Natural killer cell (primary cell): ENCODE measurements around the gene FAM131C. TPM values are rescaled to one million over a fixed set of nuclear protein-coding genes. Genes with fewer than 3 reads are reported as not detected.

Experiments
- ATAC-seq, 3 donors: fragments of 150-1000 bp in 2 of 3; fragments of 200-7000 bp in 1 of 3; cut with Tn5 transposase; 1 replicate in 1 of 3; 2 replicates in 2 of 3; pipeline ENCODE4 v1.10.0; 2021; ENCODE audit warnings: mild to moderate bottlenecking in 2 of 3, moderate library complexity in 2 of 3
- DNase-seq, 2 donors: peaks; one replicate each; pipeline versions ENCODE4 v3.0.0 to v3.0.0-alpha.2; 2013 to 2021; ENCODE audit warnings: mixed read lengths in 1 of 2
- H3K27ac ChIP-seq: one replicate; pipeline ENCODE4 v1.5.1; 2013; ENCODE audit warnings: mild to moderate bottlenecking, low read length
- H3K27me3 ChIP-seq: one replicate; pipeline ENCODE4 v1.6.1; 2013; ENCODE audit warnings: low read length; ENCODE audit not compliant: control insufficient read depth, insufficient read depth
- H3K36me3 ChIP-seq: one replicate; pipeline ENCODE4 v1.6.1; 2013; ENCODE audit warnings: low read length; ENCODE audit not compliant: control insufficient read depth, insufficient read depth
- H3K4me1 ChIP-seq: one replicate; pipeline ENCODE4 v1.6.1; 2013; ENCODE audit warnings: low read length; ENCODE audit not compliant: control insufficient read depth, insufficient read depth
- H3K4me3 ChIP-seq: one replicate; pipeline ENCODE4 v1.5.1; 2013; ENCODE audit warnings: low read length
- H3K9me3 ChIP-seq: one replicate; pipeline ENCODE4 v1.6.1; 2013; ENCODE audit warnings: low read length; ENCODE audit not compliant: control insufficient read depth, insufficient read depth
- H3K27ac Mint-ChIP-seq, 2 donors: one replicate each; pipeline ENCODE4 v1.8.0; 2022; ENCODE audit warnings: mild to moderate bottlenecking in 2 of 2, mixed read lengths in 2 of 2, moderate library complexity in 1 of 2
- H3K27me3 Mint-ChIP-seq, 2 donors: one replicate each; pipeline ENCODE4 v1.8.0; 2022; ENCODE audit warnings: low read depth in 2 of 2, mixed read lengths in 2 of 2
- H3K36me3 Mint-ChIP-seq: one replicate; pipeline ENCODE4 v1.8.0; 2022; ENCODE audit warnings: mixed read lengths
- H3K4me1 Mint-ChIP-seq, 2 donors: one replicate each; pipeline ENCODE4 v1.8.0; 2022; ENCODE audit warnings: mixed read lengths in 2 of 2
- H3K4me3 Mint-ChIP-seq: one replicate; pipeline ENCODE4 v1.8.0; 2022; ENCODE audit warnings: mild to moderate bottlenecking, moderate library complexity, mixed read lengths
- H3K9me3 Mint-ChIP-seq, 2 donors: one replicate each; pipeline ENCODE4 v1.8.0; 2022; ENCODE audit warnings: mixed read lengths in 2 of 2
- WGBS: methylation state at CpG from one replicate; pipeline ENCODE4 v1.1.7; 2013; ENCODE audit warnings: missing lambda C conversion rate; ENCODE audit not compliant: insufficient coverage; 5-methylcytosine and 5-hydroxymethylcytosine counted together
- intact Hi-C: fragments of 100-400 bp; cut with micrococcal nuclease; formaldehyde crosslinking; loops from one replicate; pipeline ENCODE4 v1.14.2; 2022
- total RNA-seq, 4 donors: library from RNA; stranded (reverse); fragments of 120-200 nt in 1 of 4; gene quantifications; one replicate each; pipeline versions ENCODE4 v1.2.3 to v1.2.4, GENCODE V29; 2013 to 2022
- TF ChIP-seq, protein P1 (sequence below): fragments of 200-600 bp; IDR thresholded peaks from one replicate; pipeline ENCODE4 v1.8.0; 2022; ENCODE audit warnings: antibody characterized with exemption

FAM131C gene
- total RNA-seq, 3 donors from 2014 or later (not counting 1 experiment from before 2014, with no cell fraction given) = not detected

GRCh38 chr1:16067127-16067768 is 6.2 kb downstream of the FAM131C start:
- Histone ChIP-seq H3K4me3 (no peak overlapping the region), H3K4me1 (peaks cover 34% of the 10 kb centered on the region), H3K27ac (no peak overlapping the region), H3K36me3 (no peaks in the 10 kb centered on the region), H3K27me3 (no peaks in the 10 kb centered on the region), H3K9me3 (no peaks in the 10 kb centered on the region)
- no peak for DNase-seq
- Mint-ChIP-seq H3K36me3 (no peaks in the 10 kb centered on the region), H3K4me1 (peaks cover 21 to 32% of the 10 kb centered on the region in 2 donors), H3K27me3 (peaks cover 6 to 22% of the 10 kb centered on the region in 2 donors), H3K9me3 (no peaks in the 10 kb centered on the region), H3K4me3 (no peak overlapping the region), H3K27ac (no peak overlapping the region)
- ATAC-seq = no peak
- WGBS = 62% methylated on average over 6 of the region's 6 CpGs
- TF ChIP-seq, protein P1, sequence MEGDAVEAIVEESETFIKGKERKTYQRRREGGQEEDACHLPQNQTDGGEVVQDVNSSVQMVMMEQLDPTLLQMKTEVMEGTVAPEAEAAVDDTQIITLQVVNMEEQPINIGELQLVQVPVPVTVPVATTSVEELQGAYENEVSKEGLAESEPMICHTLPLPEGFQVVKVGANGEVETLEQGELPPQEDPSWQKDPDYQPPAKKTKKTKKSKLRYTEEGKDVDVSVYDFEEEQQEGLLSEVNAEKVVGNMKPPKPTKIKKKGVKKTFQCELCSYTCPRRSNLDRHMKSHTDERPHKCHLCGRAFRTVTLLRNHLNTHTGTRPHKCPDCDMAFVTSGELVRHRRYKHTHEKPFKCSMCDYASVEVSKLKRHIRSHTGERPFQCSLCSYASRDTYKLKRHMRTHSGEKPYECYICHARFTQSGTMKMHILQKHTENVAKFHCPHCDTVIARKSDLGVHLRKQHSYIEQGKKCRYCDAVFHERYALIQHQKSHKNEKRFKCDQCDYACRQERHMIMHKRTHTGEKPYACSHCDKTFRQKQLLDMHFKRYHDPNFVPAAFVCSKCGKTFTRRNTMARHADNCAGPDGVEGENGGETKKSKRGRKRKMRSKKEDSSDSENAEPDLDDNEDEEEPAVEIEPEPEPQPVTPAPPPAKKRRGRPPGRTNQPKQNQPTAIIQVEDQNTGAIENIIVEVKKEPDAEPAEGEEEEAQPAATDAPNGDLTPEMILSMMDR = no peak
- intact Hi-C loops = no loop called here

DNA sequence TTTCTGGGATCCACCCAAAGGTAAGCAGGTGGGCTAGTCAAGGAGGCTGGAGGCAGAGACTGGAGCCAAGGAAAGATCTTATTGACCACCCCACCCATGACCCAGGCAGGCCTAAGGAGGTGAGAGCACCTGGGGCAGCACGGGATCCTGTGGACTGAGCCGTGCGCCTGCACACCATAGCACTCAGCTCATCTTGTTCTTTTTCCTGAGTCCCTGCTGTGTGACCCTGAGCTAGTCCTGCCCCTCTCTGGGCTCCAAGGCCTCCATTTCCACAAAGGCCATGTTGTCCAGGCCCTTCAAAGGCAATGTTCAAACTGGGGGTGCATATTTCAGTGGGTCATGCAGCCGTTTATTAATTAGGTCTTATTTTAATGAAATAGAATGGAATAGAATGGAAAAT is 7.2 kb downstream of the FAM131C start:
- no peaks in the 10 kb centered on the region for H3K9me3 Mint-ChIP-seq
- peaks cover 21 to 32% of the 10 kb centered on the region in 2 donors for H3K4me1 Mint-ChIP-seq
- Histone ChIP-seq H3K9me3 (no peaks in the 10 kb centered on the region), H3K27me3 (no peaks in the 10 kb centered on the region), H3K4me3 (no peak overlapping the region), H3K4me1 (peaks cover 32% of the 10 kb centered on the region), H3K36me3 (no peaks in the 10 kb centered on the region), H3K27ac (no peak overlapping the region)
- DNase-seq = no peak
- no peak for ATAC-seq
- no peaks in the 10 kb centered on the region for H3K36me3 Mint-ChIP-seq
- peaks cover 6 to 18% of the 10 kb centered on the region in 2 donors for H3K27me3 Mint-ChIP-seq
- intact Hi-C loops = no loop called here
- 86% methylated on average over 4 of the region's 4 CpGs for WGBS
- TF ChIP-seq, protein P1 = no peak
- H3K27ac Mint-ChIP-seq = no peak overlapping the region
- H3K4me3 Mint-ChIP-seq = no peak overlapping the region

DNA sequence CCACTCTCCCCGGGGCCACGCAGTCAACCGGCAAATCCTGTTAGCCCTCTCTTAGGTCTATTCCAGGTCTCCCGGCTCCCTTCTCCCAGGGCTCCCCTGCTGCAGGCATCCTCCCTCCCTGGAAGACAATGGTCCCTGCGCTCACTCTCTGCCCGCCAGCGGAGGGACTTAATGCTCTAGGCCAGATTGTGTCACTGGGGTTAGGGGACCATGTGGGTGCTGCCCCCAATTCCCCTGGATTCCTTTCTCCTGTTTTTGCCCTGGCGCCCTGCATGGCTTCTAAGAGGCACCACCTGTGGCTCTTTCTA is 8.2 kb downstream of the FAM131C start:
- Mint-ChIP-seq H3K27me3 (peaks cover 6 to 18% of the 10 kb centered on the region in 2 donors), H3K4me3 (no peak overlapping the region), H3K4me1 (peaks cover 20 to 25% of the 10 kb centered on the region in 2 donors), H3K9me3 (no peaks in the 10 kb centered on the region), H3K27ac (peak overlapping the region in 1 of 2 donors; percentile 68), H3K36me3 (no peaks in the 10 kb centered on the region)
- Histone ChIP-seq H3K36me3 (no peaks in the 10 kb centered on the region), H3K4me3 (no peak overlapping the region), H3K9me3 (no peaks in the 10 kb centered on the region), H3K27ac (no peak overlapping the region), H3K27me3 (no peaks in the 10 kb centered on the region), H3K4me1 (peaks cover 22% of the 10 kb centered on the region)
- intact Hi-C loops = no loop called here
- no peak for ATAC-seq
- 84% methylated on average over 8 of the region's 8 CpGs for WGBS
- TF ChIP-seq, protein P1 = no peak
- no peak for DNase-seq
